Hindlimb muscle (tissue), 1 donor: ENCODE results near the gene MSX1. TPM values are rescaled to one million over a fixed set of nuclear protein-coding genes. Genes with fewer than 3 reads are reported as not detected.

Source experiments
- DNase-seq: peaks from one replicate; pipeline ENCODE4 v3.0.0-alpha.2; 2013
- polyA plus RNA-seq: library from polyadenylated mRNA; unstranded; fragments of 120-200 nt; gene quantifications from one replicate; pipeline ENCODE4 v1.2.1, GENCODE V29; 2013; ENCODE audit not compliant: insufficient read length

MSX1 gene
- polyA plus RNA-seq, 1 donor: 2.0 TPM

GRCh38 chr4:4841156-4841555, 18.3 kb upstream of the MSX1 start:
- no peak for DNase-seq

DNA sequence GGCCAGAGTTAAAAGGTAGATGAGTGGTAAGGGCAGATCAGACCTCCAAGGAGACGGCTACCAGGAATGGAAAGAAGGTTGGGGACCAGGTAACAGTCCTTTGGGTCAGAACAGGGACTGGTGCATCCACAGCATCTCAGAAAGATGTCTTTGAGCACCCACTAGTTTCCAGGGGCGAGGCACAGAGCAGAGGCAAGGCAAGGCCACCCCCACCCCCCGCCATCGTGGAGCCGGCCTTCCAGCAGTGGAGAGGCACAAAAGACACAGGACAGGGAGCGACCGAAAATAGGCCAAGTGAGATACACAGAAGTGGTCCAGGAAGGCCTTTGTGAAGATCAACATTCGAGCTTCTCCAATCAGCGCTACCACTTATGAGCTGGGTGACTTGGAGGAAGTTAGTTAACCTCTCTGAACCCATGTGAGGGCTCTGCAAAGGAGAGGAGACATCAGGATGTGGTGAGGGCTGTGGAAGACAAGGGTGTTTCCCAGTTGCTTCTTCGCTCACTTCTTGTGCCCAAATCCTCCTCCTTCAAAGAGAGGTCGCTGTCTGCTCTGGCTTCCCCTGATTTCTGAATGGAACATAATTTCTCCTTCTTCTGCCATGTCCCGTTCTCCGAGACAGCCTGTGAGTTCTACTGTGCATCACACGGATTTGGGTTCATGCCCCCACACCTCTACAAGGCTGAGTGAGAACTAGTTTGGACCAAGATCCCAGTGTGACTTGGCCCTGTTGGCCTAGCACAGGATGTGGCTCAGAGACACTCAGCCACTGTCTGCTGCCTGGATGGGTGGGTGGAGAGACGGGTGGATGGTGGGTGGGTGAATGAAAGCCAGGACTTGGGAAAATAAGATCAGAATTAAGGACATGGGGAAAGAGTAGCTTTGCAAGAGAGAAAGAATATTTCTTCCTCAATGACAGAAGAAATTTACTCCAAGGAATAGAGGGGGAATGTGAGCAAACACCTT, 16.7 kb upstream of the MSX1 start:
- no peak for DNase-seq

DNA sequence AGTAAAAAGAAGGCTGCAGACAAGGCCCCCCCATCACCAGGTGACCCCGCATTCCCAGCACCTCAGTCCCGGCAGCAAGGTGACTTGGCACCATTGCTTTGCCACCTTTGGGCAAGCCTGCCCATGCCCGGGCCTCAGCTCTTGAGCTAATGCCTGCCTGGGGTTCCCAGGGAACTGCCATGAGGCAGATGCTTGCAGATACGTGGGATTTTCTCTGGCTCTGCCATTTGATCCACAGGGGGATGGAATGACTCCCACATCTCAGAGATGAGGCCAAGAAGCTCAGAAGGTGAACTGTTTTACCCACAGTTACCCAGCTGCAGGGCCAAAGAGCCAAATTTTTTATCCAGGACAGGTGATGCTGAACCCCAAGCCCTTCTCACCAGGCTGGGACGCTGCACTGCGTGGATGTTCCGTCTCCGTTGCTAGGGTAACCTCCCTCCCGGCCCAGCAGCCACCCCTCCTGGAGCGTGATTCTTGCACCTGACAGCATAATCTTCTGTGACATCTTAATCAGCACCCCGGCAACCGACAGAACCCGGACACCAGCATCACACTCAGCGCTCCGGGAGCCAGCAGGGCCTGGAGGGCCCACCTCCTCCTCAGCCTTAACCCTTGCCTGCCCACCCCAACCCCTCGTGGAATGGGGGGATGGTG, 15.7 kb upstream of the MSX1 start:
- DNase-seq: no peak

DNA sequence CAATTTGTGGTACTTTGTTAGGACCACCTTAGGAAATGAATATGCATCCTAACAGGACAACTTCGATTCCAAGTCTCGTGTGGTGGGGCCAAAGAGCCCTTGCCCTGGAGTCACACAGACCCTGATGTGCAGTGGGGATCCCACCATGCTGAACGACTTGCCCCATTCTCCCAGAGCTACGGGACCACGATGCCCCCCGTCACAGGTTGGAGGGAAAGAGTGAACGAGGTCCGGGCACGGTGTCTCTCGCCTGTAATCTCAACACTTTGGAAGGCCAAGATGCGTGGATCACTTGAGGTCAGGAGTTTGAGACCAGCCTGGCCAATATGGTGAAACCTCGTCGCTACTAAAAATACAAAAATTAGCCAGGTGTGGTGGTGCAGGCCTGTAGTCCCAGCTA, 14.4 kb upstream of the MSX1 start:
- no peak for DNase-seq

DNA sequence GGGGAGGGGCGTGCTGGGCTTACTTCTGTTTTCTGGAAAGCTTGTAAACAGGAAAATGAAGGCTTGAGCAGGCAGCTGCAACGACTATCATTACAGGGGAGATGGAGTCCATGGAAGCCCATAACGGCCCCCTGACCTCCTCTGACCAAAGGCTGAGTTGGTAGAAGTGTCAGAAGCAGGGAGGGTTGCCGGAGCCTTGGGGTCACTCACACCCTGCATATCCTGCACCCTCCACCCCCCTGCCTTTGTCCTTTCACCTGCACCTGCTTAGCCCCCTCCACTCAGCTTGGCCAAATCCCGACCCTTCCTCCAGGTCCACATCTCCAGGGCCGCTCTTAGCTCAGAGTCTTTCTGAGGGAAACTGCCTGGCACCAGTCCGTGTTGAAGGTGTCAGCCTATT, 12.5 kb upstream of the MSX1 start:
- no peak for DNase-seq

DNA sequence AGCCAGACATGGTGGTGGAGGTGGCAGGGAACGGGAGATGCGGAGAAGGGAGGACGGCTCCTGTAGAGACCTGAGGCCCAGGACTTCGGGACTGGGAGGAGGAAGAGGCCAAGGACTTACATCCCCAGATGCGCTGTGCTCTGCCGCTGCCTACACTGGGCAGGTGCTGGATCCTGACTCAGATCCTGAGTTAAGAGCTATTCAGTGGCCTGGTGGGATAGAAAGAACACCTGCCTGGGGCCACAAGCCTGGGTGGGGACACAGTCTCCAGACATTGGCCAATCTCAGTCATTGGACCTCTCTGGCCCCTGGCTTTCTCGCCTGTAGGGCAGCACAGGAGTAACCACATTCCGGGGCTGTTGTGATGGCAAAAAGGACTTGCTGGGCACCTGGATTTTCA, 10.9 kb upstream of the MSX1 start:
- no peak for DNase-seq

DNA sequence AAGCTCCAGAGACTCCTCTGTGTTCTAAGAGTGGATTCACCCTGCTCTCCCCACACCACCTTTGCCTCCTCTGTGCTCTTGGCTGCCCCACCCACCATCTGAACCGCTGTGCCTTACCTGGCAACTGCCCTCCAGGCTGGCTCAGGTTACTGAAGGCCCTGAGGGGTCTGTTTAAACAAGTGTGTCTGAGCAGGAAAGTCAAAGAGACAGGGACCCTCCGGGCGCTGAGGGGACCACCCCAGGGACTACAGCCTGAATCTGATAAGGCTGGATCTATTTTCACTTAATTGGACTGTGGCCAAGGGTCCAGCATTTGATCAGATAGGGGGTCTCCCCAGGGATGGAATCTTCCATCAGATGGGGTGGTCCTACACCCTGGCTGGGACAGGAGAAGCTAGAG, 10.4 kb upstream of the MSX1 start:
- no peak for DNase-seq

DNA sequence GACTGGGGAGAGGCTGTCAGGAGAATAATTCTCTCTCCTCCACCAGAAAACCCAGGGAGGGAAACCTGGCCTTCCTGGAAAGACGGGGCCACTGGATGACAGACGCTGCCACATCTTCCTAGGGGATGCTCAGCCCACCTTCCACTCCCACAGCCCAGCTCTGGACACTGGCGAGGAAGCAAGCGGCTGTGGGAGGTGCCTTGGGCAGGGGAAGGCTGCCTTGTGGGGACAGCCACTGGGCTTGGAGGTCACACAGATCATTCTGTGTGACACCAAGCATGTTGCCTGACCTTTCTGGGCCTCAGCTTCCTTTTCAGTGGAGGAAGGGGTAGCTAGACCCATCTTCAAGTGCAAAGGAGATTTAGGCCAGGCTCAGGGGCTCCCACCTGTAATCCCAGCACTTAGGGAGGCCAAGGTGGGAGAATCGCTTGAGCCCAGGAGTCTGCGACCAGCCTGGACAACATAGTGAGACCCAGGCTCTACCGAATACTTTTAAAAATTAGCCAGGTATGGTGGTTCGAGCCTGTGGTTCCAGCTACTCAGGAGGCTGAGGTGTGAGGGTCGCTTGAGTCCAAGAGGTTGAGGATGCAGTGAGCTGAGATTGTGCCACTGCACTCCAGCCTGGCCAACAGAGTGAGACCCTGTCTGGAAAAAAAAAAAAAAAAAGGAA, 9.8 kb upstream of the MSX1 start:
- no peak for DNase-seq

GRCh38 chr4:4851081-4851480, 8.4 kb upstream of the MSX1 start:
- no peak for DNase-seq

GRCh38 chr4:4851906-4852305, 7.6 kb upstream of the MSX1 start:
- DNase-seq: no peak

- no peak for DNase-seq
Observed at GRCh38 chr4:4852591-4853362, 6.7 kb upstream of the MSX1 start.

DNA sequence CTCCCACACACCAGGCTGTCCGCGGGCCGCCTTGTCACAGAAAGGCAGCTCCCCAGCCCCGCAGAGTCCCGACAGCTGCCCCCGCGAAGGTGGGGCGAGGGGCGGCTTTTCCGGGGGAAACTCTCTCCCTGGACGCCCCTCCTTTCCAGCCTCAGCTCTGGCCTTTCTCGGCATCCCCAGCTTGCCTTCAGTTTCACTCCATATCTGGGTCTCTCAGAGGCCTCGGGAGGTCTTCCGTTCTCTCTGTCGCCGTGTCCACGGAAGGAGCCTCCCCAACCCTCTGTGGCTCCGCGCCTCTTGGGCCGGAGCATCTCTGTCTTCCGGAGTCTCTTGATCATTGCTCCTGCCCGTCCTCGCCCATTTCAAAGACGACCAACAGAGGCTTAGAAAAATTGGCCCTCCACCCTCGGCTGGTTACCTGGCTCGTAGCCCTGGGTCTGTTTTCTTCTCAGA, 6.1 kb upstream of the MSX1 start:
- no peak for DNase-seq

DNA sequence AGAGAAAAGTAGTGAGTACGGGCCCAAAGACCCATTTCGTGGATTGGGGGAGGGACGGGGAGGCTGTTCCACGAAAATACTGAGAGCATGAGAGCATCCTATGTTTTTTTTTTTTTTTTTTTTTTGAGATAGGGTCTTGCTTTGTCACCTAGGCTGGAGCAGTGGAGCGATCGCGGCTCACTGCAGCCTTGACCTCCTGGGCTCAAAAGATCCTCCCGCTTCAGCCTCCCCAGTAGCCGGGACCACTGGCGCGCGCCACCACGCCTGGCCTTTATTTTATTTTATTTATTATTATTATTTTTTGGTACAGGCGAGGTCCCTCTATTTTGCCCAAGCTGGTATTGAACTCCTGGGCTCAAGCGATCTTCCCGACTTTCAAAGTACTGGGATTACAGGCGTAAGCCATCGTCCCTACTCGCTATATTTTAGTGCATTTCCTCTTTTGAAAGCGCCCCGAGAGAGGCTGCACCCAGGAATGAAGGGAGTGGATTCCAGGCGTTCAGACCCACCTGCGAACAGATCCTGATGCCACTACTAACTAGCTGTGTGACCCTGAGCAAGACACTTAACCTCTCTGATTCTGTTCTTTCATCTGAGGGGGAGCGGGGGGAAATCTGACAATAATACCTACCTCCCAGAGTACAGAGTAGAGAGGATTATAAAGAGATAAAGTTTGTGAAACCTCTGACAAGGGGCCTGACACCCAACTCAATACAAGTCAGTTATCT, 5.4 kb upstream of the MSX1 start:
- DNase-seq: no peak

GRCh38 chr4:4854649-4855295, 4.7 kb upstream of the MSX1 start:
- no peak for DNase-seq

GRCh38 chr4:4855301-4856070, 4.0 kb upstream of the MSX1 start:
- DNase-seq: no peak

DNA sequence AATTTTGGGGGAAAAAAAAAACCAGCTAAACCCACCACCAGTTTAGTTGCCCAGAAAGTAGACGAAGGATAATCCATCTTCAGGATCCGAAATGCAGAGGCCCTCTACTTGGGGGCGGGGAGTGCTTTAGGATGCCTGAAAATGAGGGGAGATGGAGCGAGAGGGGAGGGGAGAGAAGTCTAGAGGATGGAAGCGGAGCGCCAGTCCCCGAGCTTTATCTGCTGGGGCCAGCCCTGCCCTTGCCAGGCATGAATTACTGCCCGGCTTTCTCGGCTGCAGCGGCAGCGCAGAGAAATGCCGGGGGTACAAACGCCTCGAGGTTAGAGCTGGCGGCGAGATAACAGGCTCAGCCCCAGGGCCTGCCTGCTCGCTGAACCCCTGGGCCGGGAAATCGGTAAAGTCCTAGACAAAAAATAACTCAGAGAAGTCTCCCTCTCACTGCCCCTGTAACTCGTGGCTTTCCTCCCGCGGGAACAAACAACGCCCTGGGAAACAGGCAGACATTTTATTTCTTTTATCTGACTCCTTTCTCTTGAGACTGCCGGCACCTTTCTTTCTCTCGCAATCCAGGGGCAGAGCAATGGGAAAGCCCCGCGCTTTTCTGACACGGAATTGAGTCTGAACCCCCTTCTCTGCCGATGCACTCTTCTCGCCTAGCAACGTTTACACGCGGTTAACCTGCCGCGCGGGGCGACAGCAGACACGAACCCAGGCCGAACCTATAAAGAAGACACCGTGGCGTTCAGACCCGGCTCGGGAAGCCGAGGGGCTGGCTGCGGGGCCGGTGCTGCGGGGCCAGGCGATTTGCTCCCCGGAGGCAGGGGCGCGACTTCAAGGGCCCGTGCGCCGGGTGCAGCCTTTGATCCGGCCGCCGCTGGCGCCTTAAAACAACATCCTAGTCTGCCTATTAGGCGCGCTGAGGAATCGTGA, 3.1 kb upstream of the MSX1 start:
- DNase-seq: no peak

DNA sequence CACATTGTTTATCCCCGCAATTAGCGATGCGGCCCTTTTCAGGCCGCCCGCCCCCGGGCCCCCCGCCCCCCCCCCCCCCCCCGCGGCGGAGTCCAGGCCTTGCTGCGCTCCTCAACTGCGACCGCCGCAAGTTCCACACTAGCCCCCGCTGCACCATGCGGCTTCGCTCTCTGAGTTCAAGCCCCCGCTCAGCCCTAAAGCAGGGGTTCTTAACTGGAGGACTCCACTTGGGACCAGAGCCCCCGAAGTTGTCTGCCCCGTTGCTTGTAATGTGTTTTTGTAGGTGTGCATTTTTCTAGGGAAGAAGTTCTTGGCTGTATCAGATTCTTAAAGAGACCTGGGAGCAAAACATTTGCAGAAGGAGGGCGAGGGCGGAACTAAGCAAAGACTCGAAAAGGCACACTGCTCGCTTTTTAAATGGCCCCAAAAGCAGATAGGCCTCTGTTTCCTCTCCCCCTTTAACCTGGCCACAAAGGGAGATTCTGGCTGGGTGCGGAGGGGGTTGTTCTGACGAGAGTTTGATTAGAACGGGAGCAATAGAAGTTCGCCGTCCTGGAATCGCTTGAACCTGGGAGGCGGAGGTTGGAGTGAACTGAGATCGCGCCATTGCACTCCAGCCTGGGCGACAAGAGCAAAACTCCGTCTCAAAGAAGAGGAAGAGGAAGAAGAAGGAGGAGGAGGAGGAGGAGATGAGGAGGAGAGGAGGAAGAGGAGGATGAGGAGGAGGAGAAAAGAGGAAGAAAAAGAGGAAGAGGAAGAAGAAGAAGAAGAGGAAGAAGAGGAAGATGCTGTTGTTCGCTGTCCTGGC, 2.3 kb upstream of the MSX1 start:
- DNase-seq: no peak

DNA sequence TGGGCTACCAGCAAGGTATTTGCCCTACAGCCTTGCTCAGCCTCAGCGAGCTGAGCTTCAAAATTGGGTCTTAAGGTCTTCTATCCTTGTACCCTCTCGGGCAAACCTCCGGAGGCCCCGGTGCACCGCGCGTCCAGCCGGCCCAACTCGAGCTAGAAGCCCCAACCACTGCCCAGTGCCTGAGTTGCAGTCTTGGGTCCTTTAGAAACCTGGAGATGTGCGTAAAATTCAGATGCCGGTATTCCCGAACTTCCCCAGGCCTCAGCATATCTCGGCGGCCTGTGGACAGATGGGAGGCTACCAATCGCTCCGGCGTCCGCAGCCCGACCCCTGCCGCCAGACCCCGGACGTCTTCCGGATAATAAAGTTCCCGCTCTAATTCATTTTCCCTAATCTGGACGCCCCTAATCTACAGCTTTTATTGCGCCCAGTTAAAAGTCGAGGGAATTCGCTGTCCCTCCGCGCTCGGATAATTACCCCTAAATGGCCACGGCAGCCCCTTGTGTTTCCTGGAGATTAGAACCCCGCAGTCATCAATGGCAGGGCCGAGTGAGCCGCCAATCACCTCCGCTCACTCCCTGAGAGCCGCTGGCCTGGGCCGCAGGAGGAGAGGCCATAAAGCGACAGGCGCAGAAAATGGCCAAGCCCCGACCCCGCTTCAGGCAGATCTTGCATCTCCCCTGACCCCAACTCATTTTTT, 1.5 kb upstream of the MSX1 start:
- no peak for DNase-seq
